ENCODE data around the gene PDPK1. TPM values are rescaled to one million over a fixed set of nuclear protein-coding genes. Genes with fewer than 3 reads are reported as not detected.

The PDPK1 gene
- total and polyA plus RNA-seq, 2 of the 4 experiments (the other 2 are of a cell fraction): 10.6 to 27.3 TPM

DNA sequence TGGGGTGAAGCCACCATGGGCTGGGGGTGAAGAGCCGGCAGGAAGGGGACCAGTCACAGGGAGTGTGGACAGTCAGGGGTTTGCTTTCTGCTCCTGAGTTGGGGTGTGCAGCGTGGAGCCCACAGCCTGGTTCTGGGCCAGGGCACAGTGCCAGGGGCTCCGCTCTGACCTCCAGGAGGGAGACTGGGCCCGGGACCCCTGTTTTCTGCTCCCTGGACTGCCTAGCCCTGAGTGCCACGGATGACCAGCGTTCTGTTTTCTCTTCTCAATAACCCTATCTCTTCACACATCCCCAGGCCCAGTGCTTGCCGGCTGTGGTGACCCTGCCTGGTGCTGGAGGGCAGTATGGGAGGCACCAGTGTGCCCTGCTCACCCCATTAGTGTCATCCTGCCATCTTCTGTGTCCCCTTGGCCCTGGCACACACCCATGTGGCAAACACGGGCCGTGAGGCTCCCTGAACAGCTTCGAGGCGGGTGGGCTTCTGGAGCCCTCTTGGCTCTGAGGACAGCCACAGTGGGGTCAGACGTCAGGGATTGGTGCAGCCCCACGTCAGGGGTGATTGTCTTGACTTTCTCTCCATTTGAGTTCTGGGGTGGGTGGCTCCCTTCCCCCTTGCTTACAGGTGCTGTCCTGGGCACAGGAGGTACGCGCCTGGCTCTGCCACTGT lies 7.7 kb upstream of the PDPK1 start:
- Histone ChIP-seq H4K8ac (ENCODE audit: low read depth in 2 of 2, low read length in 2 of 2) (no peak overlapping the region), H3K4me2 (ENCODE audit: low read depth, low read length) (no peak overlapping the region), H3K56ac (ENCODE audit: extremely low read depth, insufficient read depth, low read length) (no peak overlapping the region), H3K9me1 (ENCODE audit: insufficient read depth, low read length) (0 out of 2 replicates have a peak, but pooled peaks cover 4% of the 10 kb centered on the region), H2AK9ac (replicated peaks; ENCODE audit: low read depth, low read length, poor library complexity) (no peak overlapping the region), H3K18ac (ENCODE audit: low read depth, low read length) (no peak overlapping the region), H2BK120ac (ENCODE audit: low read depth, low read length) (no peak overlapping the region), H3K4me3 (ENCODE audit: insufficient read depth, low read depth, low read length) (no peak overlapping the region), H3K14ac (replicated peaks; ENCODE audit: low read depth, low read length) (no peak overlapping the region), H2BK5ac (ENCODE audit: low read depth, low read length, poor library complexity, severe bottlenecking) (no peak overlapping the region), H3K4ac (ENCODE audit: low read depth, low read length) (no peak overlapping the region), H3K23ac (ENCODE audit: low read depth, low read length) (no peak overlapping the region), H2BK15ac (ENCODE audit: low read depth, low read length) (no peak overlapping the region), H3K9me3 (ENCODE audit: control insufficient read depth, insufficient read depth, low read length) (no peaks in the 10 kb centered on the region), H3K9ac (ENCODE audit: low read depth, low read length) (no peak overlapping the region), H2AK5ac (ENCODE audit: low read depth, low read length) (no peak overlapping the region), H3K27ac (ENCODE audit: insufficient read depth, low read length) (no peak overlapping the region), H4K91ac (ENCODE audit: insufficient read depth, low read depth, low read length) (no peak overlapping the region), H3K27me3 (ENCODE audit: control insufficient read depth, insufficient read depth, low read length) (no peaks in the 10 kb centered on the region), H4K5ac (ENCODE audit: low read depth, low read length) (no peak overlapping the region), H3K36me3 (ENCODE audit: control insufficient read depth, insufficient read depth, low read length) (peaks cover 36% of the 10 kb centered on the region), H4K20me1 (ENCODE audit: insufficient read depth, low read length) (no peaks in the 10 kb centered on the region; the same call in none of the 2 replicates), H3K79me1 (ENCODE audit: low read depth in 1 of 2, low read length in 2 of 2) (peaks cover 0 to 27% of the 10 kb centered on the region in 2 experiments; a peak in 1 of 4 replicates), H3K4me1 (ENCODE audit: control insufficient read depth, insufficient read depth, low read length) (peaks cover 10% of the 10 kb centered on the region), H2BK20ac (ENCODE audit: low read depth, low read length) (no peak overlapping the region), H2AFZ (replicated peaks; ENCODE audit: low read length, poor library complexity) (no peak overlapping the region)
- intact Hi-C loops (cut with micrococcal nuclease): no loop called here
- DNase-seq (no peak), ATAC-seq (ENCODE audit: low read depth) (no peak)
- dilution Hi-C loops (cut with HindIII; ENCODE audit: low sequenced_read_pairs, unreplicated experiment): no loop called here
- BruUV-seq (replicated peaks): no TSS peak
- no peak for TF ChIP-seq BHLHE40 (IDR thresholded peaks at IDR 0.05; ENCODE audit: low read depth, low read length)
- TF ChIP-seq RCOR1 (IDR thresholded peaks at IDR 0.05; ENCODE audit: insufficient replicate concordance, low read length): no peak
- TF ChIP-seq SMC3 (IDR thresholded peaks at IDR 0.05; ENCODE audit: low read depth, low read length): no peak
- no CpG with 5 or more reads among the region's 15 CpGs for WGBS, 2 experiments (ENCODE audit: extremely low coverage in 2 of 2, insufficient read length in 1 of 2)
- ChIA-PET POLR2A (ENCODE audit: unreplicated experiment) (interaction anchor here (0.9 kb wide), 1 partner anchor 10 kb away, joined by 3 read pairs; the partner anchor contains the start of gene AMDHD2), CTCF (no interaction called here)
- in situ Hi-C loops (cut with MboI; ENCODE audit: low sequenced_read_pairs): no loop called here

Measured in IMR-90 (cell line).